Measurements from ENCODE around the gene MRGPRX3.

- TF ChIP-seq CTCF (conservative IDR thresholded peaks at IDR 0.05 in 1 of 2, IDR thresholded peaks at IDR 0.05 in 1 of 2; ENCODE audit: low read depth in 1 of 2, low read length in 2 of 2), result no peak
- no peak for TF ChIP-seq EZH2 (IDR thresholded peaks at IDR 0.05; ENCODE audit: low read length, missing control alignments)
These were observed 4.9 kb downstream of the MRGPRX3 start for GRCh38 chr11:18137186-18137800.

Data from fibroblast of lung (primary cell).